HEK293 (cell line): ENCODE results near the gene FKBP5.

Experiments used
- CTCF ChIA-PET: fragments of 350-600 bp; formaldehyde crosslinking; extraction: SDS; loops from one replicate; lab custom pipeline; 2021; ENCODE audit warnings: antibody characterized with exemption; lab: Yijun Ruan, JAX
- POLR2A ChIA-PET: fragments of 300-600 bp; formaldehyde crosslinking; extraction: SDS; loops from one replicate; lab custom pipeline; 2020; ENCODE audit warnings: antibody characterized with exemption, inconsistent platforms; lab: Yijun Ruan, JAX
- H3K27ac ChIP-seq: fragments of 200-500 bp; sonication (Bioruptor generic); 2 replicates; pipeline ENCODE4 v1.5.1; 2014; ENCODE audit warnings: low read depth, low read length, control low read depth, inconsistent platforms; ENCODE audit errors: extremely low read depth
- H3K36me3 ChIP-seq, 2 experiments: fragments of 200-500 bp in 1 of 2; sonication (Bioruptor generic) in 1 of 2; 1 replicate in 1 of 2; 2 replicates in 1 of 2; pipeline ENCODE4 v1.5.1; 2014 to 2017; ENCODE audit warnings: inconsistent platforms in 2 of 2, low read length in 2 of 2; ENCODE audit not compliant: control insufficient read depth in 2 of 2, insufficient read depth in 1 of 2
- H3K4me1 ChIP-seq: fragments of 200-500 bp; sonication (Bioruptor generic); 2 replicates; pipeline ENCODE4 v1.5.1; 2014; ENCODE audit warnings: mild to moderate bottlenecking, low read length, inconsistent platforms; ENCODE audit not compliant: control insufficient read depth, insufficient read depth
- H3K4me3 ChIP-seq: 2 replicates; pipeline ENCODE4 v1.5.1; 2011; ENCODE audit warnings: low read depth, mild to moderate bottlenecking, control low read depth, low read length, moderate library complexity
- H3K9me3 ChIP-seq: fragments of 200-500 bp; sonication (Bioruptor generic); 2 replicates; pipeline ENCODE4 v1.5.1; 2014; ENCODE audit warnings: low read depth, low read length, inconsistent platforms; ENCODE audit not compliant: control insufficient read depth, insufficient read depth
- EGR2 ChIP-seq: fragments of 450-650 bp; formaldehyde crosslinking; IDR thresholded peaks from 2 replicates; pipeline ENCODE4 v1.5.1; 2016; ENCODE audit warnings: low read depth, missing biosample characterization, missing genetic modification characterization
- FEZF1 ChIP-seq: fragments of 450-650 bp; formaldehyde crosslinking; IDR thresholded peaks from 2 replicates; pipeline ENCODE4 v1.5.1; 2016; ENCODE audit warnings: missing biosample characterization, missing genetic modification characterization
- KLF9 ChIP-seq: fragments of 450-650 bp; formaldehyde crosslinking; IDR thresholded peaks from 2 replicates; pipeline ENCODE4 v1.5.1; 2016; ENCODE audit warnings: missing biosample characterization, missing genetic modification characterization, low read depth
- TSHZ1 ChIP-seq: fragments of 450-650 bp; formaldehyde crosslinking; IDR thresholded peaks from 2 replicates; pipeline ENCODE4 v1.5.1; 2016; ENCODE audit warnings: missing biosample characterization, missing genetic modification characterization, borderline replicate concordance
- WT1 ChIP-seq: fragments of 450-650 bp; formaldehyde crosslinking; IDR thresholded peaks from 2 replicates; pipeline ENCODE4 v1.5.1; 2016; ENCODE audit warnings: missing biosample characterization, missing genetic modification characterization
- ZBTB17 ChIP-seq: fragments of 450-650 bp; formaldehyde crosslinking; IDR thresholded peaks from 2 replicates; pipeline ENCODE4 v1.5.1; 2016; ENCODE audit warnings: missing biosample characterization, missing genetic modification characterization
- ZFHX2 ChIP-seq: fragments of 450-650 bp; formaldehyde crosslinking; conservative IDR thresholded peaks from 2 replicates; pipeline ENCODE4 v1.5.1; 2016; ENCODE audit warnings: missing biosample characterization, missing genetic modification characterization
- ZNF184 ChIP-seq: fragments of 450-650 bp; IDR thresholded peaks from 2 replicates; pipeline ENCODE4 v1.5.1; 2018; ENCODE audit warnings: missing biosample characterization, mild to moderate bottlenecking, missing genetic modification characterization
- ZNF366 ChIP-seq: fragments of 450-650 bp; formaldehyde crosslinking; conservative IDR thresholded peaks from 2 replicates; pipeline ENCODE4 v1.5.1; 2016; ENCODE audit warnings: missing biosample characterization, missing genetic modification characterization
- ZNF404 ChIP-seq: fragments of 450-650 bp; formaldehyde crosslinking; IDR thresholded peaks from 2 replicates; pipeline ENCODE4 v1.5.1; 2017; ENCODE audit warnings: missing biosample characterization, missing genetic modification characterization
- ZNF433 ChIP-seq: fragments of 450-650 bp; formaldehyde crosslinking; IDR thresholded peaks from 2 replicates; pipeline ENCODE4 v1.5.1; 2016; ENCODE audit warnings: missing biosample characterization, missing genetic modification characterization, low read depth
- ZNF529 ChIP-seq: fragments of 450-650 bp; formaldehyde crosslinking; IDR thresholded peaks from 2 replicates; pipeline ENCODE4 v1.5.1; 2017; ENCODE audit warnings: missing genetic modification characterization, missing biosample characterization; ENCODE audit not compliant: insufficient replicate concordance
- ZNF600 ChIP-seq: fragments of 450-650 bp; formaldehyde crosslinking; IDR thresholded peaks from 2 replicates; pipeline ENCODE4 v1.5.1; 2016; ENCODE audit warnings: missing biosample characterization, missing genetic modification characterization

Gene FKBP5

GRCh38 chr6:35566794-35567193, 121.9 kb downstream of the FKBP5 start:
- CTCF ChIA-PET = interaction anchor here (0.6 to 2.9 kb wide), 3 partner anchors 15 to 170 kb away, joined by 3 to 22 read pairs (median 7); partner anchors contain the start of gene ARMC12
- POLR2A ChIA-PET = no interaction called here
- no peak overlapping the region for H3K27ac ChIP-seq

GRCh38 chr6:35564733-35565132, 124.0 kb downstream of the FKBP5 start:
- Histone ChIP-seq H3K36me3 (no peaks in the 10 kb centered on the region), H3K27ac (no peak overlapping the region), H3K4me3 (no peak overlapping the region), H3K4me1 (peaks cover 10% of the 10 kb centered on the region; the same call in 1 of the 2 replicates), H3K9me3 (no peaks in the 10 kb centered on the region)
- ChIA-PET CTCF (interaction anchor here (0.6 to 5.4 kb wide), 4 partner anchors 13 to 290 kb away, joined by 3 to 41 read pairs (median 10); partner anchors contain the start of gene ARMC12), POLR2A (no interaction called here)
- no peak for TF ChIP-seq WT1 (tag by site-specific recombination)
- 0 out of 2 replicates have a peak, but pooled peaks have one; percentile 11 for TF ChIP-seq ZNF366

More at GRCh38 chr6:35566794-35567193, 121.9 kb downstream of the FKBP5 start:
- TF ChIP-seq ZFHX2 (tag by site-specific recombination) = peak; percentile 28; the same call in 1 of the 2 replicates
- peak; percentile 58; the same call in 1 of the 2 replicates for TF ChIP-seq EGR2
- TF ChIP-seq ZNF600 = no peak
- TF ChIP-seq, all 188 proteins: peak for 2
- no peaks in the 10 kb centered on the region for H3K36me3 ChIP-seq
- H3K9me3 ChIP-seq = no peaks in the 10 kb centered on the region
- H3K4me3 ChIP-seq = no peak overlapping the region
- H3K4me1 ChIP-seq = peaks cover 10% of the 10 kb centered on the region; the same call in 1 of the 2 replicates

- H3K36me3 ChIP-seq = no peaks in the 10 kb centered on the region
- ChIA-PET POLR2A (no interaction called here), CTCF (interaction anchor here (0.7 to 5.4 kb wide), 6 partner anchors 10 to 533 kb away, joined by 3 to 41 read pairs (median 4); no protein-coding TSS in a partner anchor)
- TF ChIP-seq FEZF1 (no peak), TSHZ1 (tag by site-specific recombination) (no peak), ZBTB17 (peak; percentile 83)
- H3K4me1 ChIP-seq = peaks cover 10% of the 10 kb centered on the region; the same call in 1 of the 2 replicates
- H3K4me3 ChIP-seq = no peak overlapping the region
- no peak overlapping the region for H3K27ac ChIP-seq
- no peaks in the 10 kb centered on the region for H3K9me3 ChIP-seq
These were observed 126.7 kb downstream of the FKBP5 start for GRCh38 chr6:35562060-35562459.

GRCh38 chr6:35561113-35561512, 127.6 kb downstream of the FKBP5 start:
- H3K4me1 ChIP-seq = peaks cover 10% of the 10 kb centered on the region; the same call in 1 of the 2 replicates
- no peak overlapping the region for H3K4me3 ChIP-seq
- ChIA-PET POLR2A (no interaction called here), CTCF (interaction anchor here (1.0 to 5.4 kb wide), 4 partner anchors 9 to 30 kb away, joined by 3 to 41 read pairs (median 4); no protein-coding TSS in a partner anchor)
- no peak overlapping the region for H3K27ac ChIP-seq
- no peaks in the 10 kb centered on the region for H3K9me3 ChIP-seq
- no peaks in the 10 kb centered on the region for H3K36me3 ChIP-seq
- TF ChIP-seq ZNF366 (no peak), ZNF404 (tag by site-specific recombination) (no peak), EGR2 (no peak), ZNF433 (no peak), KLF9 (no peak), ZNF184 (tag by site-specific recombination) (peak; percentile 63; the same call in 1 of the 2 replicates), ZNF529 (tag by site-specific recombination) (no peak)
